GM12891 (cell line): Measurements from ENCODE around the gene HMGN4.

Experiments used
- POLR2AphosphoS5 ChIP-seq: IDR thresholded peaks from 2 replicates; pipeline ENCODE4 v1.6.1; 2011; ENCODE audit warnings: low read depth, low read length, control low read depth
- SPI1 ChIP-seq: IDR thresholded peaks from 2 replicates; pipeline ENCODE4 v1.6.1; 2011; ENCODE audit warnings: low read depth, low read length, control low read depth

- TF ChIP-seq POLR2AphosphoS5 (no peak), SPI1 (no peak)
These were observed 35.5 kb upstream of the HMGN4 start for GRCh38 chr6:26502626-26503025.
